Inflammatory macrophage treated with lipopolysaccharide for 1 hour (primary cell): Measurements from ENCODE around the gene CLDN16.

Experiments
- DNase-seq, 2 donors: peaks; one replicate each; pipeline ENCODE4 v3.0.0-alpha.2; 2020 to 2022

Gene CLDN16

GRCh38 chr3:190444006-190444405 lies 56.0 kb downstream of the CLDN16 start:
- DNase-seq, result peak; percentile 43 to 46

GRCh38 chr3:190444576-190445145 lies 56.7 kb downstream of the CLDN16 start:
- no peak for DNase-seq

- DNase-seq, result no peak
Observed at GRCh38 chr3:190446573-190447279, 58.8 kb downstream of the CLDN16 start.

GRCh38 chr3:190448256-190448655 lies 60.3 kb downstream of the CLDN16 start:
- no peak for DNase-seq

GRCh38 chr3:190449801-190450200 lies 61.8 kb downstream of the CLDN16 start, which contains the start of gene TMEM207:
TSS of gene TMEM207 (minus strand) at chr3:190449901. CDS start at chr3:190449809, 92 bp downstream.
- DNase-seq, result no peak

- DNase-seq, result no peak
Observed at GRCh38 chr3:190455828-190456227, 67.9 kb downstream of the CLDN16 start.

GRCh38 chr3:190456770-190457169 lies 68.8 kb downstream of the CLDN16 start:
- DNase-seq, result no peak

- DNase-seq, result no peak
Observed at GRCh38 chr3:190458040-190458439, 70.1 kb downstream of the CLDN16 start.
